Colonic mucosa (tissue), 4 donors: ENCODE measurements around the gene RPS10. TPM values are rescaled to one million over a fixed set of nuclear protein-coding genes. Genes with fewer than 3 reads are reported as not detected.

Experiments
- DNase-seq: peaks from one replicate; pipeline ENCODE4 v3.0.0-alpha.2; 2020
- H3K27ac ChIP-seq: fragments of 200-600 bp; one replicate; pipeline ENCODE4 v1.8.0; 2021
- H3K27me3 ChIP-seq: fragments of 200-600 bp; one replicate; pipeline ENCODE4 v1.8.0; 2021
- H3K36me3 ChIP-seq: fragments of 200-600 bp; one replicate; pipeline ENCODE4 v1.8.0; 2021
- H3K4me1 ChIP-seq: fragments of 200-600 bp; one replicate; pipeline ENCODE4 v1.8.0; 2021; ENCODE audit warnings: mild to moderate bottlenecking
- H3K4me3 ChIP-seq: fragments of 200-600 bp; one replicate; pipeline ENCODE4 v1.8.0; 2021
- H3K9ac ChIP-seq, 2 donors: one replicate each; pipeline ENCODE4 v1.7.0; 2013; ENCODE audit warnings: control low read depth in 2 of 2, low read depth in 2 of 2, low read length in 2 of 2
- H3K9me3 ChIP-seq: fragments of 200-600 bp; one replicate; pipeline ENCODE4 v1.8.0; 2021
- CTCF ChIP-seq: fragments of 200-600 bp; IDR thresholded peaks from one replicate; pipeline ENCODE4 v1.8.0; 2022; ENCODE audit warnings: antibody characterized with exemption, mild to moderate bottlenecking
- intact Hi-C: fragments of 100-400 bp; cut with DNase I; formaldehyde crosslinking; loops from one replicate; pipeline ENCODE4 v1.14.1; 2022
- total RNA-seq, 2 donors: library from RNA; stranded (reverse); fragmentation: NEBNext Ultra II Directional in 1 of 2; extraction: Animal tissue kit (Norgen Biotek cat#: 25700) in 1 of 2; gene quantifications; one replicate each; pipeline ENCODE4 v1.2.1, GENCODE V29; 2021
- donor health status: healthy.
- donor health status: DM: no; HTN: no; CAD: no.
- donor health status: DM: no; HTN: no; CAD: no.

RPS10 gene
- total RNA-seq, 2 donors from 2014 or later, result 1,011 to 1,246 TPM

- Histone ChIP-seq H3K27ac (no peak overlapping the region), H3K4me1 (no peaks in the 10 kb centered on the region), H3K9me3 (no peaks in the 10 kb centered on the region), H3K27me3 (no peaks in the 10 kb centered on the region), H3K4me3 (no peak overlapping the region), H3K9ac (no peak overlapping the region), H3K36me3 (no peaks in the 10 kb centered on the region)
- no peak for TF ChIP-seq CTCF
- DNase-seq, result no peak
- intact Hi-C loops, result no loop called here
These were observed 21.5 kb upstream of the RPS10 start for GRCh38 chr6:34447386-34447785.

GRCh38 chr6:34445313-34445860, 19.5 kb upstream of the RPS10 start:
- Histone ChIP-seq H3K27ac (no peak overlapping the region), H3K36me3 (no peaks in the 10 kb centered on the region), H3K9ac (no peak overlapping the region), H3K4me3 (no peak overlapping the region), H3K27me3 (no peaks in the 10 kb centered on the region), H3K4me1 (no peaks in the 10 kb centered on the region), H3K9me3 (no peaks in the 10 kb centered on the region)
- DNase-seq, result no peak
- intact Hi-C loops, result no loop called here
- TF ChIP-seq CTCF, result no peak

GRCh38 chr6:34441526-34441925, 15.7 kb upstream of the RPS10 start:
- Histone ChIP-seq H3K27me3 (no peaks in the 10 kb centered on the region), H3K9ac (no peak overlapping the region), H3K4me3 (no peak overlapping the region), H3K9me3 (no peaks in the 10 kb centered on the region), H3K36me3 (no peaks in the 10 kb centered on the region), H3K4me1 (no peaks in the 10 kb centered on the region), H3K27ac (no peak overlapping the region)
- TF ChIP-seq CTCF, result no peak
- intact Hi-C loops, result no loop called here
- DNase-seq, result no peak

- no peak overlapping the region for H3K27ac ChIP-seq
- TF ChIP-seq CTCF, result no peak
- no peaks in the 10 kb centered on the region for H3K4me1 ChIP-seq
- H3K9ac ChIP-seq, result no peak overlapping the region
- H3K27me3 ChIP-seq, result no peaks in the 10 kb centered on the region
- no peak for DNase-seq
- H3K4me3 ChIP-seq, result no peak overlapping the region
- no peaks in the 10 kb centered on the region for H3K36me3 ChIP-seq
- intact Hi-C loops, result no loop called here
- H3K9me3 ChIP-seq, result no peaks in the 10 kb centered on the region
These were observed 13.6 kb upstream of the RPS10 start for GRCh38 chr6:34439442-34439841.

GRCh38 chr6:34438705-34439104, 12.8 kb upstream of the RPS10 start:
- Histone ChIP-seq H3K9ac (no peak overlapping the region), H3K4me1 (no peaks in the 10 kb centered on the region), H3K27me3 (no peaks in the 10 kb centered on the region), H3K9me3 (no peaks in the 10 kb centered on the region), H3K4me3 (no peak overlapping the region), H3K27ac (no peak overlapping the region), H3K36me3 (no peaks in the 10 kb centered on the region)
- DNase-seq, result no peak
- intact Hi-C loops, result no loop called here
- TF ChIP-seq CTCF, result no peak

- H3K9ac ChIP-seq, result no peak overlapping the region
- no peak for DNase-seq
- TF ChIP-seq CTCF, result no peak
- no peaks in the 10 kb centered on the region for H3K27me3 ChIP-seq
- intact Hi-C loops, result no loop called here
- H3K4me3 ChIP-seq, result no peak overlapping the region
- no peak overlapping the region for H3K27ac ChIP-seq
- H3K4me1 ChIP-seq, result no peaks in the 10 kb centered on the region
- no peaks in the 10 kb centered on the region for H3K36me3 ChIP-seq
- H3K9me3 ChIP-seq, result no peaks in the 10 kb centered on the region
These were observed 11.7 kb upstream of the RPS10 start for GRCh38 chr6:34437644-34437970.
